Esophagus muscularis mucosa (tissue), 4 donors: ENCODE results near the gene SCNN1B.

Experiments
- EP300 ChIP-seq: sonication (generic); formaldehyde crosslinking; IDR thresholded peaks from one replicate; pipeline ENCODE4 v1.6.1; 2017; ENCODE audit warnings: antibody characterized with exemption
- POLR2A ChIP-seq: fragments of 450-650 bp; IDR thresholded peaks from one replicate; pipeline ENCODE4 v1.6.1; 2017; ENCODE audit warnings: antibody characterized with exemption, moderate library complexity, mild to moderate bottlenecking, low read depth
- TF ChIP-seq, protein P1 (sequence below), 3 experiments: fragments of 200-600 bp in 2 of 3; fragments of 450-650 bp in 1 of 3; sonication (generic) in 2 of 3; IDR thresholded peaks; one replicate each; pipeline ENCODE4 v1.5.1; 2017 to 2019; ENCODE audit warnings: antibody characterized with exemption in 3 of 3, mild to moderate bottlenecking in 2 of 3, moderate library complexity in 1 of 3

DNA sequence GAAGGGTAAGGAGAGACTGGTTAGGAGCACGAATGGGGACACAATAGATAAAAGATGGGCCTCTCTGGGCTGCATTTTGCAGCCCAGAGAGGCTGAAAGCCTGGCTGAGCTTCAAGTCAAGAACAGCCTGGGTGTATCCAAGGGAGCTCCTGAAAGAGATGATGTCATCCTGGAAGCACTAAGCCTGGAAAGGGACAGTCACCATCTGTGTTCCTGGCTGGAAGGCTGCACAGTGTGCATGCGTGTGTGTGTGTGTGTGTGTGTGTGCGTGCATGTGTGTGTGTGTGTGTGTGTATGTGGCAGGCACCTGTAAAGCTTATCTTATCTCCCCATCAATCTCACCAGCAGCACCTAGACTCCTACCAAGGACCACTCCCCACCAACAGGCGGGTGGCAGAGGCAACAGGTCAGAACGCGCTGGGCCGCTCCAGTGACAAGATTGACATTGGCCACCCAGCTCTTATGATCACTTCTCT is 106.8 kb downstream of the SCNN1B start:
- TF ChIP-seq, protein P1, sequence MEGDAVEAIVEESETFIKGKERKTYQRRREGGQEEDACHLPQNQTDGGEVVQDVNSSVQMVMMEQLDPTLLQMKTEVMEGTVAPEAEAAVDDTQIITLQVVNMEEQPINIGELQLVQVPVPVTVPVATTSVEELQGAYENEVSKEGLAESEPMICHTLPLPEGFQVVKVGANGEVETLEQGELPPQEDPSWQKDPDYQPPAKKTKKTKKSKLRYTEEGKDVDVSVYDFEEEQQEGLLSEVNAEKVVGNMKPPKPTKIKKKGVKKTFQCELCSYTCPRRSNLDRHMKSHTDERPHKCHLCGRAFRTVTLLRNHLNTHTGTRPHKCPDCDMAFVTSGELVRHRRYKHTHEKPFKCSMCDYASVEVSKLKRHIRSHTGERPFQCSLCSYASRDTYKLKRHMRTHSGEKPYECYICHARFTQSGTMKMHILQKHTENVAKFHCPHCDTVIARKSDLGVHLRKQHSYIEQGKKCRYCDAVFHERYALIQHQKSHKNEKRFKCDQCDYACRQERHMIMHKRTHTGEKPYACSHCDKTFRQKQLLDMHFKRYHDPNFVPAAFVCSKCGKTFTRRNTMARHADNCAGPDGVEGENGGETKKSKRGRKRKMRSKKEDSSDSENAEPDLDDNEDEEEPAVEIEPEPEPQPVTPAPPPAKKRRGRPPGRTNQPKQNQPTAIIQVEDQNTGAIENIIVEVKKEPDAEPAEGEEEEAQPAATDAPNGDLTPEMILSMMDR (IDR thresholded peaks at IDR 0.05): no peak
- TF ChIP-seq POLR2A (no peak), EP300 (no peak)
